ENCODE results near the gene SLC39A1. TPM values are rescaled to one million over a fixed set of nuclear protein-coding genes. Genes with fewer than 3 reads are reported as not detected.

The SLC39A1 gene
- total RNA-seq, 2 experiments from 2014 or later: 29.6 to 31.1 TPM

DNA sequence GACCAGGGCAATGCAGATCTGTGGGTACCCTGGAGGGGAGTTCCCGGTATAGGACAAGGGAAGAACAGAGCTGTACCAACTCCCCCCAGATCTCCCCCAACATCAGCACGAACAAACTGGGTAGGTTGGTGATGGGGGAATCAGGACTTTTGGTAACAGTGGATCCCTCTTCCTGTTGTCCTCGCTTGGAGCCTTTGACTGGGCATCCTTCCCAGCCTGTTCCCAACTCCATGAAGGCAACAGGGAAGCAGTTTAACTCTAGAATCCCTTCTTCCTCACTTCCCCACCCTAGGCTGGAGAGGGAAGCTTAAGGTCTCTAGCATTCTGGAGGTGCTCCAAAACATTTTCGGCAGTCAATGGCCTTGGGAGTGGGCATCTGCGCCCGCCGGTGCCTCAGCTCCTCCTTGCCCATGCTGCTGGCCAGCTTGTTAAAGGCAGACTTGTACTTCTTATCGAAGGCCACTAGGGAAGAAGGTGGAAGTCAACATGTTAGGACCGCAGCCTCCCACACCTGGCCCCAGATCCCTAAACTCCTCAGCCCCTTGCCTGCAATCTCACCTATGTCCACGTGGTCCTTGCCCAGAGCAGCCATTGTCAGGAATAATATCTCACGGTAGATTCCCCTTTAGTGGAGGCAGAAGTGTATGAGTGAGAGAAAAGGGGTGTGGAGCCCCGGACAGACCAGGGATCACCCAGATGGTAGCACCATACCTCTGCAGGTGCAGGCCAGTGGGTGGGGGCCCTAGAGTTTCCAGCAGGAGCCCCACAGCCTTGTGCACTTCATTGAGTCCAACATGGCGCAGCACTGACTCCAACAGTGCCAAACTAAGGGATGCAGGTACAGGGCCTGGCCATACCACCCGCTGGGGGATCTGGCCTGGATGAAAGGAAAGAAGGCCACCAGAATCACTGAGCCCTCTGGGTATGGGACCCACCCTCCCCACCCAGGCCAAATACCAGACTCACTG is 33.1 kb downstream of the SLC39A1 start:
- no peak overlapping the region for H3K27ac Mint-ChIP-seq
- H3K4me3 Mint-ChIP-seq: no peak overlapping the region
- H3K9me3 Mint-ChIP-seq: no peaks in the 10 kb centered on the region
- H3K36me3 Mint-ChIP-seq: peaks cover 18% of the 10 kb centered on the region
- POLR2A ChIA-PET: interaction anchor here (2.7 to 2.8 kb wide), 2 partner anchors 9 to 17 kb away, joined by 7 to 13 read pairs; partner anchors contain the start of gene DENND4B
- ATAC-seq (ENCODE audit: low read depth): no peak
- DNase-seq: peak; percentile 20
- peaks cover 12% of the 10 kb centered on the region for H3K4me1 Mint-ChIP-seq
- H3K27me3 Mint-ChIP-seq: no peaks in the 10 kb centered on the region

DNA sequence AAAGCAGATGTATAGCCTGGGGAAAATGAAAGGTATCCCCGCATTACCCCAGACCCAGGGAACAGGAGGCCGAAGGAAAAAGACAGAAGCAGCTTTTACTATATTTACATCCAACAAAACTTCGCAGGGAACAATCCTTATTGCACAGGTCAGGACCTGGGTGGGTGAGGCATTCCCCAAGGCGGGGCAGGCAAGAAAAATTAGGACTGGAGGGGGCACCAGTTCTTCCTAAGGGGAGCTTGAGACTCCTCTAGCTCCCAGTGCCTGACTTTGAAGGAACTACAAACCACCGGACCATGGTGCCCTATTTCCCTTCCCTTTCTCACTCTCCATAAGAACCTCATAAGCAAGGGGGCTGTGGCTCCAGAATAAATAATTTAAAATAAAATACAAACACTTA is 33.9 kb downstream of the SLC39A1 start:
- Mint-ChIP-seq H3K36me3 (peaks cover 13% of the 10 kb centered on the region), H3K9me3 (no peaks in the 10 kb centered on the region), H3K4me1 (peaks cover 12% of the 10 kb centered on the region), H3K4me3 (no peak overlapping the region), H3K27ac (peak overlapping the region; percentile 67), H3K27me3 (no peaks in the 10 kb centered on the region)
- POLR2A ChIA-PET: interaction anchor here (1.3 to 2.8 kb wide), 3 partner anchors 10 to 17 kb away, joined by 3 to 13 read pairs (median 7); partner anchors contain the start of gene DENND4B
- ATAC-seq (ENCODE audit: low read depth) (no peak), DNase-seq (peak; percentile 8)

DNA sequence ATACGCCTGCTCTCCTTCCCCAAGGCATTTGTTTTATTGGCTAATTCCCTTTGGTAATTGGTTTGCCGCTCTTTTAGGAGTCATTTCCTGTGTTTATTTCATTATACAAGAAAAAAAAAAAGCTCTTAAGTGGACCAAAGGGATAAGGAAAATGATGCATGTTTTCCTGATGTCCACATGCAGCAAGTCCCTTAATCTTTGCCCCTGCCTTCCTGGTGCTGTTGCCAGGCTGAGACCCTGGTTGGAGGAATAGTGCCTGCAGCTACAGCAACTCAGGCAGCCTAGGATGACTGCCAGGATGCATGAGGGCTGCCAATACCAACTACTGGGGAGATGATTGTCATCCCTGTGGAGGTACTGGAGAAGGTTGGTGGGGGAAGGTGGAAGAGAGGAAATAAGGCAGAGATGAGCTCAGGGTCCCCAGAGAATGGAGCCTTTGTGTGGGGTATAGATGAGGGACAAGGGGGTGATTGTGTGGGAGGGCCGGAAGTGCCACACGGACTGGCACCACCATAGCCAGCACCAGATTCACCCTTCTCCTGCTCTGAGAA is 34.5 kb downstream of the SLC39A1 start:
- Mint-ChIP-seq H3K27me3 (no peaks in the 10 kb centered on the region), H3K4me1 (peaks cover 14% of the 10 kb centered on the region), H3K9me3 (no peaks in the 10 kb centered on the region), H3K27ac (peak overlapping the region; percentile 82), H3K4me3 (no peak overlapping the region), H3K36me3 (peaks cover 8% of the 10 kb centered on the region)
- POLR2A ChIA-PET: interaction anchor here (0.7 to 2.8 kb wide), 6 partner anchors 11 to 62 kb away, joined by 3 to 13 read pairs (median 4); partner anchors contain the start of genes DENND4B and RPS27
- ATAC-seq (ENCODE audit: low read depth): no peak
- peak; percentile 13 for DNase-seq

DNA sequence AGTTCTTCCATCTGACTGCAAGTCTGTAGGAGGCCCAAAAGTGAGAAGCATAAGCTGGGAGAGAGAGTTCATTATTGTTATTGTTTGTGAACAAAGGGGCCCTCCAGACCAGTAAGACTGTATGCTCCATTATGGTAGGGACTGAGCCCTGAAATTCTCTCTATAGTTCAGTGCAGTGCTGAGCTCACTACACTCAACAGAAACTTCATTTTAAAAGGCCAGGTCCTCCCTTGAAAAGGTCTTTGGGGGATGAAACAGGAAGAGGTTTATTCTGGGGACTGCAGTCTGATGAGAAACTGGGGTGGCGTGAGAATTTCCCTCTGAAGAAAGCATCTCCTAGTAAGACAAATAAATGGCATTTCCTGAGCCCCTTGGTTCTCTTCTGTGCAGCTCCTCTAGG is 35.1 kb downstream of the SLC39A1 start:
- Mint-ChIP-seq H3K27ac (peak overlapping the region; percentile 82), H3K36me3 (peaks cover 6% of the 10 kb centered on the region), H3K27me3 (no peaks in the 10 kb centered on the region), H3K9me3 (no peaks in the 10 kb centered on the region), H3K4me1 (peaks cover 16% of the 10 kb centered on the region), H3K4me3 (peak overlapping the region; percentile 45)
- DNase-seq (no peak), ATAC-seq (ENCODE audit: low read depth) (peak; percentile 10)
- POLR2A ChIA-PET: interaction anchor here (0.7 to 2.8 kb wide), 6 partner anchors 11 to 62 kb away, joined by 3 to 13 read pairs (median 4); partner anchors contain the start of genes DENND4B and RPS27

DNA sequence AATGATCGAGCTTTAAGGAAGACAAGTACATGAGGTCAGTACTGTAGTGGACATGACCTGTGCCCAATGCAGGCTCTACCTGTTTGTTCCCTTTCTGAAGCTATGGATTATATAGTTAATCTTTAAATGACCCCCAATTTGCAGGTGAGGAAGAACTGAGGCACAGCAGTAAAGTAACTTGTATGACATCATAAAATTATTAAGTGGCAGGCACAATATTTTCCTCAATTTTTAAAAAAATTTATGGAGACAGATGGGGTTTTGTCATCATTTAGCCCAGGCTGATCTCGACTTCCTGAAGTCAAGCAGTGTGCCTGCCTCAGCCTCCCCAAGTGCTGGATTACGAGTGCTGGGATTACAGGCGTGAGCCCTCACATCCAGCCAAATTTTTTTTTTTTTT is 36.9 kb downstream of the SLC39A1 start:
- DNase-seq (no peak), ATAC-seq (ENCODE audit: low read depth) (no peak)
- Mint-ChIP-seq H3K4me1 (peaks cover 18% of the 10 kb centered on the region), H3K4me3 (no peak overlapping the region), H3K27me3 (no peaks in the 10 kb centered on the region), H3K9me3 (no peaks in the 10 kb centered on the region), H3K27ac (no peak overlapping the region), H3K36me3 (peaks cover 7% of the 10 kb centered on the region)
- POLR2A ChIA-PET: interaction anchor here (0.6 to 7.7 kb wide), 3 partner anchors 9 to 151 kb away, joined by 3 to 101 read pairs (median 3); partner anchors contain the start of genes DENND4B and SLC27A3

DNA sequence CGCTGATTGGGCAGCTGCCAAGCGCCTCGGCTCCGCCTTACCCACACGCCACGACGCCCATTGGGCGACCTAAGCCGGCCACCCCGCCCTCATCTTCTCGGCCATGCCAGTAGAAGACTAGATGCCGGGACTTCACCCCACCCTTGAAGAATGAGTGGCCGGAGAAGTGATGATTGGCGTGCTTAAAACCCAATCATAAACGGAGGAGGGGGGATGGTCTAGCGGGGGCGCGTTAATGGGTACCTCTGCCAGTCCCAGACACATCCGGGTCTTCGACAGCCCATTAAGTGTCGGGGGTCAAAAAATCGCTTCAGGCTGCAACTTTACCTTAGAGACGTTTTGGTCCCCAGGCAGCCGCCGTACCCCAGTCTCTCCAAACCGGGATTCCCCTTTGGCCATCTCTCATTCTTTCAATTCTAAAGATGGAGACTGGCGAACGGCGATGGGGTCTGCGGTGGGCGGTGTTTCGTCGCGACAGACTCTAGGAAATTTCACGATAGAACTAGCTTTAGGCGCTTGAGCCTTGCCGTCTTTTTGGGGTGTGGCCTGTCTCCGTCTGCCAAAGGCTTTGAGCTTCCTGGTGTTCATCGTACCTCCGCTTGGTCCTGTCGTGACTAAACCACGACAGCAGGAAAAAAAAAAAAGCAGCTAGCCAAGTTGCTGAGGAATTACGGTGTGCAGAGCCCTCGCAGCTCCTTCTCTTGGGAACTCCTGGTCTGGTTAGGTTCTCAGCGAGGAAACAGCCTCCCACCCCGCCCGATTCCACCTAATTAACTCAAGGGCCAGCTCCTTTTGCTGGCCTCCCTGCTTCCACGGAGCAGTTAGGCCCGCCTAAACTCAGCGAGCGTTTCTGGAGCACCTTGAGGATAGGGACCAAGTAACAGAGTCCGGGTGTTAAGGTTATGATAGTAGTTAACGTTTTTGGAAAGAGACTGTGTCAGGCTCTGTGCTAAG is 40.1 kb downstream of the SLC39A1 start, which contains the start of gene GATAD2B:
TSS of gene GATAD2B (minus strand) at position 1 of the 954 bp plus-strand sequence. CDS start 94,625 bp downstream, outside the sequence.
- DNase-seq: peak; percentile 96
- H3K27me3 Mint-ChIP-seq: no peaks in the 10 kb centered on the region
- peak; percentile 94 for ATAC-seq (ENCODE audit: low read depth)
- H3K9me3 Mint-ChIP-seq: no peaks in the 10 kb centered on the region
- H3K4me3 Mint-ChIP-seq: peak within 1 kb of the TSS; percentile 95
- H3K27ac Mint-ChIP-seq: peak within 1 kb of the TSS; percentile 98
- peaks cover 36% of the 10 kb centered on the region for H3K4me1 Mint-ChIP-seq
- peaks cover 9% of the 10 kb centered on the region for H3K36me3 Mint-ChIP-seq
- POLR2A ChIA-PET: interaction anchor here (0.5 to 7.7 kb wide), 23 partner anchors 7 to 297 kb away, joined by 3 to 101 read pairs (median 5); partner anchors contain the start of genes CREB3L4, CRTC2, DENND4B and JTB

DNA sequence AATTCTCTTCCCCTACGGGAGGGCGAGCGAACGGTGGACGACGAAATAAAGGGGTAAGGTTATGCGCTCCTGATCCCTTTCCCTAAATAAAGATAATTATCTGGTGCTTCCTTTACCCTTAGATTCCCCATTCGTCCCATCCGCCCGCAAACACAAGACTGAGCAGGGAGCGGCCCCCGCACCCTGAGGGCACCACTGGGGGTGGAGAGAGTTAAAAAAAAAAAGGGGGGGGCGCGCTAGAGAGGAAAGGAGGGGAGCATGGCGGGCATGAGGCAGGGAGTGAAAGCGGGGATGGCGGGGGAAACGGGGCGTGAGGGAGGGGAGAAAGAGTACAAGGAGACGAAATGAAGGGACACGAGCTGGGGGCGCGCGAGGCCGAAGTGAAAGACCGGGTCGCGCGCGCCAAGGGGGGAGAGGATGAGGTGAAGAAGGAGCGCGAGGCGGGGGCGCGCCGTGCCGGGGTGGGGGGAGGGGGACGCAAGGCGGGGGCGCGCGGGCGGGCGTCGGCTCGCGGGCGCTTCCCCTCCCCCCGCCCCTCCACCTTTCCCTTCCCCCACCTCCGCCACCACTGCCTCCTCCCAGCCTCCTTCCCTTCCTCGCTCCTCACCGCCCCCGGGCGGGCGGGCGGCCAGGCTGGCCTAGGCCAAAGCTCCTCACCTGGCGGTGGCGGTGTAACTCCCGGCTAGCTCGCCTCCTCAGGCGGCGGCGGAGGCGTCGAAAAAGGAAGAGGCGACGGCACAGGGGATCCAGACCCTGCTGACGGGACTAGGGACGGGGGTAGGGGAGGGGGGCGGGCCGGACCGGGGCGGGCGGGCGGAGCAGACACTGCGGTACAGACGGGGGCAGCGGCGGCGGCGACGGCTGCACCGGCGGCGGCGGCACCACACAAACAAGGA is 41.0 kb downstream of the SLC39A1 start:
- no peaks in the 10 kb centered on the region for H3K27me3 Mint-ChIP-seq
- peaks cover 10% of the 10 kb centered on the region for H3K36me3 Mint-ChIP-seq
- peak overlapping the region; percentile 98 for H3K27ac Mint-ChIP-seq
- peak overlapping the region; percentile 95 for H3K4me3 Mint-ChIP-seq
- H3K9me3 Mint-ChIP-seq: no peaks in the 10 kb centered on the region
- DNase-seq (no peak), ATAC-seq (ENCODE audit: low read depth) (peak; percentile 35)
- POLR2A ChIA-PET: interaction anchor here (0.5 to 7.7 kb wide), 25 partner anchors 11 to 298 kb away, joined by 3 to 101 read pairs (median 4); partner anchors contain the start of genes CREB3L4, CRTC2, DENND4B and JTB
- peaks cover 39% of the 10 kb centered on the region for H3K4me1 Mint-ChIP-seq

DNA sequence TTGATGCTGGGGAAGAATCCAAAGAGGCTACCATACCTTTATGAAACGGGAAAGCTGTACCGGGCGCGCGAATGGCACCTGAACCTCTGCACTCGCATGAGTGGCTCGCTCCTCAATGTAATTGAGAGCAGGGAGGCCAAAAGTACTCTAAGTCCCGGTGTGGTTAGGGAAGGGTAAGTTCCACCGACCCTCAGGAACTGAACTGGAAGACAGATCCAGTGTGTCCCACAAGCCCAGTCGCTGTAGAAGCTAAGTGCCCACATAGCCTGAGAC is 41.6 kb downstream of the SLC39A1 start:
- DNase-seq (no peak), ATAC-seq (ENCODE audit: low read depth) (no peak)
- Mint-ChIP-seq H3K4me1 (peaks cover 39% of the 10 kb centered on the region), H3K36me3 (peaks cover 10% of the 10 kb centered on the region), H3K27ac (peak overlapping the region; percentile 98), H3K4me3 (peak overlapping the region; percentile 95), H3K9me3 (no peaks in the 10 kb centered on the region), H3K27me3 (no peaks in the 10 kb centered on the region)
- POLR2A ChIA-PET: interaction anchor here (0.6 to 7.7 kb wide), 14 partner anchors 18 to 299 kb away, joined by 3 to 101 read pairs (median 4); partner anchors contain the start of genes CREB3L4, DENND4B, JTB and RPS27

DNA sequence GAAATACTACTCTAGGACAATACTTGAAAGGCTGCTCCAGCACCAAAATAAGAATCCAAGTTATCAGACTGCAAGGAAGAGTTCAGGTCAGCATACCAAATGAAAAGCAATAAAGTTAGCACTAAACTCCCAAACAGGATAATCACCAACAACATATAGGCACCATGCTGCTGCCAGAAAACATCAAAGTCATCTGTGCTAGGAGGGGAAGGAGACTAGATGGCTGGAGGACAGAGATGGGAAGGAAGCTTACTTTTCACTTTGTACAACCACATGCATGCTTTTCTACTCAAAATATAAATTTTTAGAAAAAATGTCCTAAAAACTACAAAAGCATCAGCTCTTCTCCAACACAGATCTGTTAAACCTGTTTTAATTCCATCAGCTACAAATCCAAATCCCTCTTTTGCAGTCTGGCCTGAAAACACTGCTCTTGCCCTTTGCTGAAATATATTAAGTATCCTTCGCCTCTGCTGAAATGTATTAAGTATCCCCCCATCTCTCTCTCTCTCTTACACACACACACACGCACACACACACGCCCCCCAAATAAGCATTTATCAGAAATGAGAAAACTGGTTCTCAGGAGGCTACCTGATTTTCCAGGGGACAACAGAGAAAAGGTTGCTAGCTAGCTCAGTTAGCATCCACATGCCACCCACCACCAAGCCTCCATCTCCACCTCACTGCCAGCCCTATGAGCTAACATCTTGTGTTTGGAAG is 42.1 kb downstream of the SLC39A1 start:
- DNase-seq: peak; percentile 4
- POLR2A ChIA-PET: interaction anchor here (0.6 to 7.7 kb wide), 13 partner anchors 18 to 286 kb away, joined by 3 to 101 read pairs (median 4); partner anchors contain the start of genes CREB3L4, DENND4B, JTB and RPS27
- ATAC-seq (ENCODE audit: low read depth): no peak
- Mint-ChIP-seq H3K9me3 (no peaks in the 10 kb centered on the region), H3K4me1 (peaks cover 40% of the 10 kb centered on the region), H3K4me3 (peak overlapping the region; percentile 95), H3K27ac (peak overlapping the region; percentile 98), H3K27me3 (no peaks in the 10 kb centered on the region), H3K36me3 (peaks cover 11% of the 10 kb centered on the region)

DNA sequence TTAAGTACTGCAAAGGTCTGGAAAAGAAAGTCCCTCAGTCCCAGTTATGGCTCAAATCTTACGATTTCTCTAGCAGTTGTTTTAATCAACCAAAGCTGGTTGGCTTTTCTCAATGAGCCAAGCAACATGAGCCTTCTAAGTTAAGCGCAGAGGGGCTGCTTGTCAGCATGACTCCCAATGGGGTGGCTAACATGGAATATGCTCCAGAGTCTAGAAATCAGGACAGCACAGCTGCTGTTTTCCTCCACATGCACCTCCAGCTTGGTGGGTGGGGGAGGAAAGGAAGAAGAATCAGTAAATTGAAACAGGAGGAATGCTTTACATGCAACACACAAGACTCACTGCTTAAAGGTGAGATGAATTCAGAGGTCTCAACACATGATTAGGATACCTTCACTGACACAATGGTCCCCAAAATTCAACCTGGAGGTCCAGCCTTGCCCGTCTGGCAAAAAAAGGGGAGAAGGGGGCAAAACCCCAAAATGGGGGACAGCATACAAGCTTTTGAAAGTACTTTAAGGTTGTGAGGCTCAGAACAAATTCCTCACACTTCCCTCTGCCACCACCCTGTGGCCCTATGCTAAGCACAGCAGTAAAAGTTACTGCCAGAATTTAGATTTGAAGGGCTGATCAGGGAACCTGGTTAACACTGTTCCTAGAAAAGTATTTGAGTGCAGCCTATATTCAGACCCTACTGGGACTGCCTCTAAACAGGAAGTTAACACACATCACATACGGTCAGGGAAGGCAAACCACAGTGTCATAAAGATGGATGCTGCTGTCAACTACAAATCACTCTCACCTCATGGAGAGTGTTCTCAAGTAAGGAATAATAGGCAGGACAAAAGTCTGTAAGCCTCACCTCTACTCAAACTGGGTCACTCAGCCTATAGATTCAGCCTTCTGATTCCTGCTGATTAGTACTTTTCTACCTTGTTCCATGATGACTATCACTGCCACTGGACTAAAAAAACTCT is 43.2 kb downstream of the SLC39A1 start:
- H3K27me3 Mint-ChIP-seq: no peaks in the 10 kb centered on the region
- ATAC-seq (ENCODE audit: low read depth) (peak; percentile 21), DNase-seq (peak; percentile 33)
- H3K4me1 Mint-ChIP-seq: peaks cover 43% of the 10 kb centered on the region
- peak overlapping the region; percentile 95 for H3K4me3 Mint-ChIP-seq
- no peaks in the 10 kb centered on the region for H3K9me3 Mint-ChIP-seq
- POLR2A ChIA-PET: interaction anchor here (0.6 to 7.7 kb wide), 6 partner anchors 14 to 70 kb away, joined by 3 to 101 read pairs (median 10); partner anchors contain the start of genes DENND4B, JTB and RPS27
- peak overlapping the region; percentile 98 for H3K27ac Mint-ChIP-seq
- H3K36me3 Mint-ChIP-seq: peaks cover 13% of the 10 kb centered on the region

All from activated naive CD8-positive, alpha-beta T cell treated with anti-CD3 and anti-CD28 coated beads, Interleukin-2, amount 10 ng/mL, durations not matched to agents 7 days and 5 days (primary cell).